K562 (cell line): Measurements from ENCODE around the gene N4BP2. TPM values are rescaled to one million over a fixed set of nuclear protein-coding genes. Genes with fewer than 3 reads are reported as not detected.
A peak's percentile ranks its signal among the peaks of the same experiment; 100 is the strongest.

Source experiments
- ATAC-seq: fragments of 200-7000 bp; cut with Tn5 transposase; 3 replicates; pipeline ENCODE4 v1.9.1; 2020; ENCODE audit warnings: moderate library complexity
- BruUV-seq: library from RNA; stranded (reverse); fragments of 400-500 nt; replicated peaks from 2 replicates; lab custom pipeline; 2021; lab: Mats Ljungman, UMichigan
- CTCF ChIA-PET: fragments of 300-600 bp; formaldehyde crosslinking; extraction: SDS; loops from one replicate; lab custom pipeline; 2021; ENCODE audit warnings: low intra/inter-chr PET ratio; lab: Yijun Ruan, JAX
- POLR2A ChIA-PET: fragments of 300-600, 350-650 bp; sonication (Branson Sonifier 250); formaldehyde crosslinking; extraction: SDS; loops from one replicate; lab custom pipeline; 2021; ENCODE audit warnings: antibody characterized with exemption, inconsistent platforms; lab: Yijun Ruan, JAX
- DNase-seq, 4 experiments: peaks; one replicate each; pipeline versions ENCODE4 v3.0.0 to v3.0.0-alpha.2; 2011 to 2018; ENCODE audit warnings: low spot score in 3 of 4, mixed read lengths in 3 of 4; ENCODE audit errors: extremely low read depth in 1 of 4
- FAIRE-seq: peaks from 2 replicates; lab custom pipeline; 2011; peaks lifted over from hg19 to GRCh38; lab: Jason Lieb, UNC
- H2AFZ ChIP-seq: 2 replicates; pipeline ENCODE4 v1.6.0; 2011; ENCODE audit warnings: low read depth, low read length, control low read depth, inconsistent platforms
- H3K27ac ChIP-seq: fragments of 200-600 bp; 3 replicates; pipeline ENCODE4 v1.8.0; 2011; ENCODE audit warnings: low read depth, mild to moderate bottlenecking, control low read depth, inconsistent platforms, low read length, moderate library complexity, mixed read lengths; ENCODE audit errors: extremely low read depth
- H3K27me3 ChIP-seq, 2 experiments: fragments of 300-600 bp in 1 of 2; 2 replicates in 1 of 2; 3 replicates in 1 of 2; pipeline versions ENCODE4 v1.6.0 to v1.8.0; 2011; ENCODE audit warnings: inconsistent platforms in 2 of 2, low read length in 2 of 2, mild to moderate bottlenecking in 1 of 2, mixed read lengths in 1 of 2, moderate library complexity in 1 of 2; ENCODE audit not compliant: control insufficient read depth in 2 of 2, insufficient read depth in 2 of 2
- H3K36me3 ChIP-seq: fragments of 300-600 bp; 3 replicates; pipeline ENCODE4 v1.8.0; 2011; ENCODE audit warnings: mild to moderate bottlenecking, low read length, inconsistent platforms; ENCODE audit not compliant: control insufficient read depth, insufficient read depth
- H3K4me1 ChIP-seq, 2 experiments: fragments of 200-600 bp in 1 of 2; replicated peaks in 1 of 2; 2 replicates in 1 of 2; 3 replicates in 1 of 2; pipeline versions ENCODE4 v1.5.1 to v1.8.0; 2011; ENCODE audit warnings: inconsistent platforms in 2 of 2, low read length in 2 of 2, mild to moderate bottlenecking in 1 of 2, mixed read lengths in 1 of 2, moderate library complexity in 1 of 2; ENCODE audit not compliant: control insufficient read depth in 2 of 2, insufficient read depth in 2 of 2
- H3K4me2 ChIP-seq: 2 replicates; pipeline ENCODE4 v1.6.1; 2011; ENCODE audit warnings: low read length, control low read depth, inconsistent platforms, mixed read lengths; ENCODE audit not compliant: insufficient read depth
- H3K4me3 ChIP-seq: fragments of 200-600 bp; sonication (generic), shearing (Covaris generic); 2 replicates; pipeline ENCODE4 v1.5.1; 2016; ENCODE audit warnings: control low read depth, inconsistent platforms
- H3K79me2 ChIP-seq: fragments of 200-600 bp; 3 replicates; pipeline ENCODE4 v1.8.0; 2011; ENCODE audit warnings: low read length, inconsistent platforms; ENCODE audit not compliant: control insufficient read depth, insufficient read depth
- H3K9ac ChIP-seq, 2 experiments: 2 replicates each; pipeline versions ENCODE4 v1.6.0 to v1.6.1; 2011; ENCODE audit warnings: low read depth in 2 of 2, low read length in 2 of 2, control low read depth in 1 of 2, inconsistent platforms in 1 of 2, mild to moderate bottlenecking in 1 of 2, mixed read lengths in 1 of 2; ENCODE audit not compliant: insufficient read depth in 1 of 2
- H3K9me1 ChIP-seq: one replicate; pipeline ENCODE4 v1.6.0; 2011; ENCODE audit warnings: inconsistent platforms, mild to moderate bottlenecking, low read length, moderate library complexity; ENCODE audit not compliant: control insufficient read depth, insufficient read depth
- H3K9me3 ChIP-seq: replicated peaks from 2 replicates; pipeline ENCODE4 v1.5.1; 2011; ENCODE audit warnings: low read depth, low read length, inconsistent platforms; ENCODE audit not compliant: control insufficient read depth, insufficient read depth
- H4K20me1 ChIP-seq: replicated peaks from 2 replicates; pipeline ENCODE4 v1.6.1; 2011; ENCODE audit warnings: low read length, inconsistent platforms, mixed read lengths; ENCODE audit not compliant: control insufficient read depth, insufficient read depth
- BRF1 ChIP-seq: IDR thresholded peaks from 3 replicates; pipeline ENCODE4 v1.6.1; 2011; ENCODE audit warnings: borderline replicate concordance, mild to moderate bottlenecking; ENCODE audit not compliant: insufficient read length; ENCODE audit errors: extremely low read depth
- CBFB ChIP-seq: sonication (generic); formaldehyde crosslinking; IDR thresholded peaks from 2 replicates; pipeline ENCODE4 v1.4.0; 2020; ENCODE audit warnings: mild to moderate bottlenecking, missing genetic modification reagents
- CC2D1A ChIP-seq: fragments of 450-650 bp; IDR thresholded peaks from 2 replicates; pipeline ENCODE4 v1.6.1; 2017; ENCODE audit warnings: mild to moderate bottlenecking
- CHD2 ChIP-seq: IDR thresholded peaks from 2 replicates; pipeline ENCODE4 v1.6.1; 2011; ENCODE audit warnings: low read depth, low read length
- EHMT2 ChIP-seq: fragments of 450-650 bp; IDR thresholded peaks from 2 replicates; pipeline ENCODE4 v1.6.1; 2018; ENCODE audit warnings: antibody characterized with exemption
- ERF ChIP-seq: fragments of 450-650 bp; formaldehyde crosslinking; IDR thresholded peaks from 2 replicates; pipeline ENCODE4 v1.4.0; 2020; ENCODE audit warnings: mild to moderate bottlenecking, mixed read lengths
- GABPA ChIP-seq: fragments of 200-800 bp; sonication (Bioruptor generic); conservative IDR thresholded peaks from 2 replicates; pipeline ENCODE4 v1.6.1; 2016; ENCODE audit warnings: low read depth, missing genetic modification characterization, missing compliant biosample characterization
- MED1 ChIP-seq: sonication (generic); formaldehyde crosslinking; IDR thresholded peaks from 2 replicates; pipeline ENCODE4 v1.8.1; 2023; ENCODE audit warnings: missing genetic modification reagents, borderline replicate concordance
- MEF2D ChIP-seq: conservative IDR thresholded peaks from 2 replicates; pipeline ENCODE4 v1.6.1; 2016; ENCODE audit warnings: low read depth, missing genetic modification characterization, missing compliant biosample characterization
- NBN ChIP-seq: fragments of 450-650 bp; IDR thresholded peaks from 2 replicates; pipeline ENCODE4 v1.6.1; 2016; ENCODE audit warnings: low read depth, mild to moderate bottlenecking
- PML ChIP-seq: IDR thresholded peaks from 2 replicates; pipeline ENCODE4 v1.6.1; 2012; ENCODE audit warnings: low read length, inconsistent platforms
- PTTG1 ChIP-seq: fragments of 450-650 bp; IDR thresholded peaks from 2 replicates; pipeline ENCODE4 v1.6.1; 2016; ENCODE audit warnings: low read depth, mild to moderate bottlenecking, missing genetic modification characterization, missing compliant biosample characterization
- RFX7 ChIP-seq: fragments of 250-450 bp; sonication (Bioruptor Pico); IDR thresholded peaks from 2 replicates; pipeline ENCODE4 v1.5.1; 2021; ENCODE audit warnings: mild to moderate bottlenecking
- SAFB ChIP-seq: fragments of 200-400 bp; formaldehyde crosslinking; IDR thresholded peaks from 2 replicates; pipeline ENCODE4 v1.6.1; 2017; ENCODE audit warnings: low read depth, low read length, borderline replicate concordance
- SETDB1 ChIP-seq: IDR thresholded peaks from one replicate; pipeline ENCODE4 v1.6.1; 2012; ENCODE audit warnings: low read length, control low read depth, inconsistent platforms
- SMARCE1 ChIP-seq: fragments of 450-650 bp; IDR thresholded peaks from 2 replicates; pipeline ENCODE4 v1.7.1; 2016; ENCODE audit warnings: mild to moderate bottlenecking
- ZBTB8A ChIP-seq: fragments of 450-650 bp; IDR thresholded peaks from 2 replicates; pipeline ENCODE4 v1.6.1; 2018; ENCODE audit warnings: mild to moderate bottlenecking, moderate library complexity; ENCODE audit not compliant: partially characterized antibody
- ZFP30 ChIP-seq: fragments of 250-450 bp; sonication (Bioruptor Pico); IDR thresholded peaks from 2 replicates; pipeline ENCODE4 v1.8.0; 2022; ENCODE audit warnings: moderate library complexity, mild to moderate bottlenecking, inconsistent platforms, borderline replicate concordance
- ZNF124 ChIP-seq: sonication (generic); formaldehyde crosslinking; IDR thresholded peaks from 2 replicates; pipeline ENCODE4 v1.8.1; 2022; ENCODE audit warnings: missing genetic modification reagents
- ZNF583 ChIP-seq: fragments of 250-450 bp; sonication (Bioruptor Pico); IDR thresholded peaks from 2 replicates; pipeline ENCODE4 v1.4.0; 2020
- WGBS: fragments of 100-300 bp; shearing (Covaris generic); methylation state at CpG from one replicate; pipeline ENCODE4 v1.1.6; 2016; ENCODE audit warnings: low coverage, mixed read lengths; ENCODE audit not compliant: insufficient coverage; ENCODE audit errors: missing lambda C conversion rate; 5-methylcytosine and 5-hydroxymethylcytosine counted together
- in situ Hi-C: fragments of 300-500 bp; cut with MboI; formaldehyde crosslinking; loops from 4 replicates; pipeline ENCODE4 v1.15.0; 2018; ENCODE audit warnings: inconsistent platforms, mixed read lengths
- intact Hi-C: fragments of 100-400 bp; cut with micrococcal nuclease; formaldehyde crosslinking; loops from 2 replicates; pipeline ENCODE4 v1.14.2; 2022
- polyA plus RNA-seq, 8 experiments: library from polyadenylated mRNA; depleted of rRNA in 4 of 8; stranded (reverse) in 5 of 8; unstranded in 3 of 8; fragments of >200 nt; fragmentation: Nextera tagmentation in 2 of 8; fragmentation: Illumina TruSeq in 1 of 8; extraction: Ambion mirVana in 2 of 8; extraction: Trizol in 1 of 8; gene quantifications; 2 replicates each; pipeline versions ENCODE4 v1.2.1 to v1.2.3, GENCODE V29; 2011 to 2014; ENCODE audit warnings: inconsistent platforms in 1 of 8, missing spikeins in 1 of 8
- total RNA-seq, 7 experiments: library from RNA; depleted of rRNA in 6 of 7; stranded (reverse); fragments of >200 nt in 6 of 7; fragmentation: Illumina TruSeq in 2 of 7; extraction: Trizol in 2 of 7; gene quantifications; 2 replicates each; pipeline versions ENCODE4 v1.2.1 to v1.2.3, GENCODE V29; 2011 to 2021; ENCODE audit warnings: low replicate concordance in 1 of 7
- TF ChIP-seq, protein P1 (sequence below): fragments of 250-450 bp; sonication (Bioruptor Pico); IDR thresholded peaks from 2 replicates; pipeline ENCODE4 v1.9.0; 2021; ENCODE audit warnings: mild to moderate bottlenecking, inconsistent platforms
- TF ChIP-seq, protein P2 (sequence below): fragments of 250-450 bp; sonication (Bioruptor Pico); IDR thresholded peaks from 2 replicates; pipeline ENCODE4 v1.8.0; 2021; ENCODE audit warnings: moderate library complexity, mild to moderate bottlenecking, inconsistent platforms
- TF ChIP-seq, protein P3 (sequence below): fragments of 450-650 bp; IDR thresholded peaks from 2 replicates; pipeline ENCODE4 v1.6.1; 2014; ENCODE audit warnings: low read depth, mild to moderate bottlenecking, moderate library complexity, borderline replicate concordance

N4BP2 gene
- total and polyA plus RNA-seq, 9 of the 15 experiments (the other 6 are each of a cell fraction or from before 2014, with no cell fraction given) = 2.7 to 12.6 (median 7.6) TPM

DNA sequence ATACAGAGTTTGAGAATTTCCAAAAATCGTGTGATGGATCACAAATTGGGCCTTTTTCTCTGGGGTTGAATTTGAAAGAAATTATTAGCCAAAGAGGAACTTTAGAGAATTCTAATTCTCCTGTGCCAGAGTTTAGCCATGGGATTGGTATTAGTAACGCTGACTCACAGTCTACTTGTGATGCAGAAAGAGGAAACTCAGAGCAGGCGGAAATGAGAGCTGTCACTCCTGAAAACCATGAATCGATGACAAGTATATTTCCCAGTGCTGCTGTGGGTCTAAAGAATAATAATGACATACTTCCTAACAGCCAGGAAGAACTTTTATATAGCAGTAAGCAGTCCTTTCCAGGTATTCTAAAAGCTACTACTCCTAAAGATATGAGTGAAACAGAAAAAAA lies 64.9 kb downstream of the N4BP2 start:
- CTCF ChIA-PET = no interaction called here
- BruUV-seq = no TSS peak
- no peak for TF ChIP-seq SETDB1
- no peak for TF ChIP-seq ZFP30 (CRISPR knock-in tag)
- no peak for TF ChIP-seq CHD2
- no peak for TF ChIP-seq SAFB
- no peak for TF ChIP-seq ZBTB8A
- no peak for TF ChIP-seq ZNF124 (CRISPR knock-in tag)
- no peak for TF ChIP-seq PML
- peak; percentile 38; the same call in 1 of the 2 replicates for TF ChIP-seq NBN
- TF ChIP-seq, protein P1, sequence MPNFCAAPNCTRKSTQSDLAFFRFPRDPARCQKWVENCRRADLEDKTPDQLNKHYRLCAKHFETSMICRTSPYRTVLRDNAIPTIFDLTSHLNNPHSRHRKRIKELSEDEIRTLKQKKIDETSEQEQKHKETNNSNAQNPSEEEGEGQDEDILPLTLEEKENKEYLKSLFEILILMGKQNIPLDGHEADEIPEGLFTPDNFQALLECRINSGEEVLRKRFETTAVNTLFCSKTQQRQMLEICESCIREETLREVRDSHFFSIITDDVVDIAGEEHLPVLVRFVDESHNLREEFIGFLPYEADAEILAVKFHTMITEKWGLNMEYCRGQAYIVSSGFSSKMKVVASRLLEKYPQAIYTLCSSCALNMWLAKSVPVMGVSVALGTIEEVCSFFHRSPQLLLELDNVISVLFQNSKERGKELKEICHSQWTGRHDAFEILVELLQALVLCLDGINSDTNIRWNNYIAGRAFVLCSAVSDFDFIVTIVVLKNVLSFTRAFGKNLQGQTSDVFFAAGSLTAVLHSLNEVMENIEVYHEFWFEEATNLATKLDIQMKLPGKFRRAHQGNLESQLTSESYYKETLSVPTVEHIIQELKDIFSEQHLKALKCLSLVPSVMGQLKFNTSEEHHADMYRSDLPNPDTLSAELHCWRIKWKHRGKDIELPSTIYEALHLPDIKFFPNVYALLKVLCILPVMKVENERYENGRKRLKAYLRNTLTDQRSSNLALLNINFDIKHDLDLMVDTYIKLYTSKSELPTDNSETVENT (CRISPR knock-in tag) = no peak
- TF ChIP-seq BRF1 = no peak
- no peak for TF ChIP-seq EHMT2
- TF ChIP-seq SMARCE1 = peak; percentile 62
- TF ChIP-seq CBFB (CRISPR knock-in tag) = no peak
- TF ChIP-seq CC2D1A = no peak
- no peak for TF ChIP-seq ZNF583 (CRISPR knock-in tag)
- TF ChIP-seq MED1 = no peak
- peak; percentile 70 for TF ChIP-seq GABPA
- no peak for TF ChIP-seq PTTG1 (tag)
- TF ChIP-seq, protein P2, sequence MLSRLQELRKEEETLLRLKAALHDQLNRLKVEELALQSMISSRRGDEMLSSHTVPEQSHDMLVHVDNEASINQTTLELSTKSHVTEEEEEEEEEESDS = no peak
- TF ChIP-seq RFX7 (CRISPR knock-in tag) = no peak
- TF ChIP-seq ERF (CRISPR knock-in tag) = no peak
- TF ChIP-seq, protein P3, sequence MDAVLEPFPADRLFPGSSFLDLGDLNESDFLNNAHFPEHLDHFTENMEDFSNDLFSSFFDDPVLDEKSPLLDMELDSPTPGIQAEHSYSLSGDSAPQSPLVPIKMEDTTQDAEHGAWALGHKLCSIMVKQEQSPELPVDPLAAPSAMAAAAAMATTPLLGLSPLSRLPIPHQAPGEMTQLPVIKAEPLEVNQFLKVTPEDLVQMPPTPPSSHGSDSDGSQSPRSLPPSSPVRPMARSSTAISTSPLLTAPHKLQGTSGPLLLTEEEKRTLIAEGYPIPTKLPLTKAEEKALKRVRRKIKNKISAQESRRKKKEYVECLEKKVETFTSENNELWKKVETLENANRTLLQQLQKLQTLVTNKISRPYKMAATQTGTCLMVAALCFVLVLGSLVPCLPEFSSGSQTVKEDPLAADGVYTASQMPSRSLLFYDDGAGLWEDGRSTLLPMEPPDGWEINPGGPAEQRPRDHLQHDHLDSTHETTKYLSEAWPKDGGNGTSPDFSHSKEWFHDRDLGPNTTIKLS = no peak
- no peak for TF ChIP-seq MEF2D

More for the DNA sequence above, 64.9 kb downstream of the N4BP2 start:
- Histone ChIP-seq H3K4me3 (no peak overlapping the region), H3K36me3 (peaks cover 11% of the 10 kb centered on the region; the same call in 1 of the 3 replicates), H3K9me3 (no peaks in the 10 kb centered on the region), H3K9ac (peak overlapping the region in 1 of 2 experiments; percentile 36; a peak in 2 of 4 replicates), H2AFZ (peak overlapping the region; percentile 53), H3K9me1 (no peaks in the 10 kb centered on the region), H3K79me2 (no peaks in the 10 kb centered on the region), H3K4me2 (peak overlapping the region; percentile 27; the same call in 1 of the 2 replicates), H3K27me3 (no peaks in the 10 kb centered on the region), H4K20me1 (no peaks in the 10 kb centered on the region), H3K4me1 (peaks cover 0 to 28% of the 10 kb centered on the region in 2 experiments; a peak in 3 of 5 replicates), H3K27ac (peak overlapping the region; percentile 64)
- DNase-seq = peak in 3 of 4 experiments; percentile 14 to 76 (median 56)
- POLR2A ChIA-PET = interaction anchor here (0.7 to 2.4 kb wide), 6 partner anchors 9 to 45 kb away, joined by 3 to 10 read pairs (median 5); no protein-coding TSS in a partner anchor
- peak; percentile 93 for ATAC-seq
- intact Hi-C loops = loop anchor here (5.0 kb wide), 1 partner anchor 64 kb away; the partner anchor contains the start of gene N4BP2
- in situ Hi-C loops = no loop called here
- peak; percentile 91 for FAIRE-seq
- 1% methylated on average over 4 of the region's 4 CpGs for WGBS
